Fibroblast of peridontal ligament (primary cell): ENCODE results near the gene PTGER3.

Experiments used
- DNase-seq: peaks from one replicate; pipeline ENCODE4 v3.0.0-alpha.2; 2010; ENCODE audit errors: extremely low read depth

PTGER3 gene

GRCh38 chr1:71049951-71050598, 2.5 kb upstream of the PTGER3 start:
- DNase-seq, result peak; percentile 90

DNA sequence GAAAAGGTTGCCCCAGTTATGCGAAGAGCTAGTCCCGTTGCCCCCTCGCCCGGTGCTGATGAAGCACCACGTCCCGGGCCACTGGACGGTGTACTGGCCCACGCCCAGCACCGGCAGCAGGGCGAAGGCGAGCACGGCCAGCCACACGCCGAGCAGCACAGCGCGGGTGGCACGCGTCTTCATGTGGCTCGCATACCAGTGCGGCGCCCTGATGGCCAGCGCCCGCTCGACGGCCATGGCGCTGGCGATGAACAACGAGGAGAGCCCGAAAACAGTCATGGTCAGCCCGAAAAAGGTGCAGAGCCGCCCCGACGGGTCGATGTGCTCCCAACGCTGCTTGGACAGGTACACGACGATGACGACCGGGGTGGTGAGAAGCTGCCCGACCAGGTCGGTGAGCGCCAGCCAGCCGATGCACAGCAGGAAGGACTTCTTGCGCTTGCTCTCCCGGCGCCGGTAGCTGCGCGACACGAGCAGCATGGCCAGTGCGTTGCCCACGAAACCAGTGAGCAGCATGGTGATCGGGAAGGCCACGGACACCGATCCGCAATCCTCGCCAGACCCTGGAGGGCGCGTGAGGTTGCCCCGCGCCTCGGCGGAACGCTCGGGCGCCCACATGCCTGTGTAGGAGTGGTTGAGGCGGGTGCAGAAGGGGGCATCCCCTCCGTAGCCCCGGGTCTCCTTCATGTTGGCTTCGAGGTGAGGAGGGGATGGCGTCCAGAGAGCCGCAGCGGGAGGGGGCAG, 553 bp downstream of the PTGER3 start:
- no peak for DNase-seq

- DNase-seq, result no peak
Measured at GRCh38 chr1:71045463-71046028, 2.1 kb downstream of the PTGER3 start.

DNA sequence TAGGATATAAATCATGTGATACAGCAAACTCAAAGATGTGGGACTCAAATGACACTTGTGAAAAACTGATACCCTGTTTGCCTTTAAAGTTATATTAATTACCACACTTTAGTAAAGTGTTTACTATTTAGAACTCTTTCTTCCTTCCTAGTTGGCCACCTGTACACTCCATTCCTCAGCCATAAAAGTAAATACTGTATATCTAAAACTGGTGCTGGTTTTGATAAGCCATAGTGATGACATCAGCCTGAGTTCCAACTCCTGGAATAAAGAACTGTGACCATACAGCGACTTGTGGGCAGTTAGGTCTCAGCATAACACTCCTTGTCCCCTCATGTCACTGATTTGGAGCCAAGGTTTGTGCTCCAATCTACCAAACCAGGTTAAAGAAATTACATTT, 2.8 kb downstream of the PTGER3 start:
- DNase-seq, result no peak

DNA sequence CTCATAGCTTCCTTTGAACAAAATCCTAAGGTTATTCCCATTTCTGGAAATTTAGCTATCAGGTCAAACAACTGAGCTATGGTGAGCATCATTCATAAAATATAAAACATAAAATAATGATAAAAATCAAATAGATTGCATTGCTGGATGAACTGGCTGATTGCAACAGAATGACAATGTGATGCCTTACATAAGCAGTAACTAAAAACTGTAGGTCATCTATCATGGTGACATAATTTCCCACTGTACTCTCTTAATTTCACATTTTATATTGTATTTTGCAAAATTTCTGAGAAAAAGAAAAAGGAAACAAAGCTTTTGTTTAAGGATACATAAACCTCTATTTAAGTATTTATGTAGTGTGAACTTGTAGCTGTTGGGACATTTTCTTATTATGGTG, 4.6 kb downstream of the PTGER3 start:
- DNase-seq, result no peak

GRCh38 chr1:71041806-71042205, 5.8 kb downstream of the PTGER3 start:
- DNase-seq, result no peak

GRCh38 chr1:71039661-71040262, 7.9 kb downstream of the PTGER3 start:
- no peak for DNase-seq

- no peak for DNase-seq
Measured at GRCh38 chr1:71038942-71039341, 8.7 kb downstream of the PTGER3 start.

DNA sequence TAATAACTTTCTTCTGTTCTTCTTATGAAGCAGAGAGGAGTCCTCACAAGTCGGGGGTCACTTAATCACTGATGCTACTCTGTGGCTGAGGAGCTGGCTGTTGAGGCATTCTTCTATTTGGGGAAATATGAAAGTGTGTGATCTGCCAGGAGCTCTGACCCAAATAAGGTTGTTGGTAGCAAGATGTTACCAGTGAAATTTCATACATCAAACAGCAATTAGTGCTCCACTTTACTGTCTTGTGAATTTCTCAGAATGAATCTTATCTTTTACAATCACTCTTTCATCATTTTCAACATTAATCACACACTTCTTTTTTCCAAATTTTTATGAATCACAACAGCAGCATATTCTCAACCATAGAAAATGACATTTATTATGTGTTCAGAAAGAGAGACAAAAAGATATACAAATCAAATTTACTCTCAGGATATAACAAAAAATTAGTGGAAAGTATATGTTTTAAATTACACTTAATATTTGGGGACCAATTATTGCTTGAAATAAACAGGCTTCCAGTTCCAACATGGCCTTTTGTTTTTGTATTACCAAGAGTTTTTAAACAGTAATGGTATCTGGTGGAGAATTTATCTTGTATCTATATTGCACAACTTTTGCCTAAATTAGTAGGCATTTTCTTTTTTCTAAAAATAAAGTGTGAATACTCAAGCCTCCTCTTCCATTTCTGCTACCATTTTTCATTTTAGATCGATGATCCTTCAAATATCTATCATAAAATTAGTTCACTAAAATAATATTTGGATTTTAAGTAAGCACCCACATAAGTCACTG, 9.6 kb downstream of the PTGER3 start:
- no peak for DNase-seq

DNA sequence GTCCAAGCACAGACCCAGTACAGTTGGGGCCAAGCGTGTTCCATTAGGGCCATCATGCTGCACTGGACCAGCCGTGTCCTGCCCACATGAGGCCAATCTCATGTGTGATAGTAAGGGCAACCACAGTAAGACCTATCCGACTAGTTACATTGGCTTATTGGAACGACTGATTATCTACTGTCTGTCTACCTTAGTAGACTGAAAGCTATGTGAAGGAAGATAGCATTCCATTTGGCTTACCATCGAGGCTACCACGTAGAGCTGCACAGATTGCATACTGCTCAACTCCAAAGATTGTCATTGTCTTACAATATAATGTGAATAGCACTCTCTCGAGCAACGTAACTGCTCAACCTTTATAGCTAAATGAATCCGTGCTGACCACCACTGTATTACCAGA, 10.6 kb downstream of the PTGER3 start:
- DNase-seq, result no peak

DNA sequence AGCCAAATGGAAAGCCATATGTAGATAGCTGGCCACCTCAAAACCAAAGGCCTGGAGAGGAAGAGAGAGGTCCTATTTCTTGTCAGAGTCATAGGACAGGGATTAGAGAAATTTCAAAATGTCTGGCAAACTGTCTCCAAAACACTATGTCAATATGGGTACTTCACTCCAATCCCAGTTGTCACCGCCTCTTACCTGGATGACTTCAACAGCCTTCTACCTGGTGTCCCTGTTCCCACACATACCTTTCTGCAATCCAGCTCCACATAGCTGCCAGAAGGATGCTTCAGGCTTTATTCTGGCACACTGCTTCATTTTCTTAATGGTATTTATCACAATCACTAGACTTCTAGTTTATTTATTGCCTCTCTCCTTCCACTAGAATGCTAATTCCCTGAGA, 14.5 kb downstream of the PTGER3 start:
- no peak for DNase-seq

GRCh38 chr1:71031426-71031825, 16.2 kb downstream of the PTGER3 start:
- DNase-seq, result peak; percentile 54

DNA sequence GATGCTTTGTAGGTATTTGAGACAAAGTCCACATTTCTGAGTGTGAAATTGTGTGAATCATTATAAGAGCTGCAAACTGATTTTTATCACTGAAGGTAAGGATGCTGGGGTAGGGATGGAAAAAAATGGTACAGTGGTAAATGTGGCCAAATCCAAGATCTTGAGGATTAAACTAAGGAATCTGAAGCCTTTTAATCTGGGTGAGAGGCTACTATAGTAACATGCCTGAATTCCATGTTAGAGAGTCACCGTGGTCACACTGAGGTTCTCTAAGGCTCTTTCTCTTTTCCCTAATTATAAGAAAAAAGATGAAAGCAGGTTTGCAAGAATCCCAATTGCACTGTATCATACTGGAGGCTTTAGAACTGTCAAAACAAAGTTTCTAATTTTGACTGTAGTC, 17.6 kb downstream of the PTGER3 start:
- peak; percentile 31 for DNase-seq

DNA sequence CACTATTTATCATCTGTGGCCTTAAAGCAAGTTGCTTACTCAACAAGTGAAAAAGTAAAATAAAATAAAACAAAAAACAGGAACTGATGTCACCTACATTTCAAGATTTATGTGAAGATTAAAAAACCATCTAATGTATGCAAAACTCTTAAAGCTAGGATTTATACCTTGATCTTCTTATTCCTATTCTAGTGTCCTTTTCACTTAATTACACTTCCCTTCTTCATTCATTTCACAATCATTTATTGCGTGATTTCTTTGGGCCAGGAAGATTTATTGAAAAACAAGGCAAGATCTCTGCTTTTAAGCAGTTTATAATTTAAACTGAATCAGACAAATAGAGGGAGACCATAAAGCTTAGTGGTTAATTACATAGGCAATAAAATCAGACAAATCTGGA, 18.6 kb downstream of the PTGER3 start:
- no peak for DNase-seq

- DNase-seq, result no peak
Measured at GRCh38 chr1:71027991-71028390, 19.6 kb downstream of the PTGER3 start.

GRCh38 chr1:71026093-71026492, 21.5 kb downstream of the PTGER3 start:
- DNase-seq, result no peak

DNA sequence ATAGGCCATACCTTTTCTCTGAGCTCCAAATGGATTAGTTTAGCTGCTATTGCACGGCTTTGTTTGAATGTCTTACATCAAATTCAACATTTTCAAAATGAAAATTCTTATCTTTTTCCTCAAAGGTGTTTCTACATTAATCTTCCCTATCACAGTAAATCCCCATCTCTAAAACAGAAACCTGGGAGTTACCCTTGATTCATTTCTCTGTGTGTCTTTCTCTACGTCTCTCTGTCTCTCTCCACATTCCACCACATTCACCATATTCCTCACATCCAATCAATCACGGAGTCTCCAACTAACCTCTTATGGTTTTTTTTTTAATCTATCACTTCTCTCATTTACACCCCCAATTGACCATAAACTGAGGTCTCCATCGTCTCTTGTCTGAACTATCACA, 24.1 kb downstream of the PTGER3 start:
- no peak for DNase-seq

DNA sequence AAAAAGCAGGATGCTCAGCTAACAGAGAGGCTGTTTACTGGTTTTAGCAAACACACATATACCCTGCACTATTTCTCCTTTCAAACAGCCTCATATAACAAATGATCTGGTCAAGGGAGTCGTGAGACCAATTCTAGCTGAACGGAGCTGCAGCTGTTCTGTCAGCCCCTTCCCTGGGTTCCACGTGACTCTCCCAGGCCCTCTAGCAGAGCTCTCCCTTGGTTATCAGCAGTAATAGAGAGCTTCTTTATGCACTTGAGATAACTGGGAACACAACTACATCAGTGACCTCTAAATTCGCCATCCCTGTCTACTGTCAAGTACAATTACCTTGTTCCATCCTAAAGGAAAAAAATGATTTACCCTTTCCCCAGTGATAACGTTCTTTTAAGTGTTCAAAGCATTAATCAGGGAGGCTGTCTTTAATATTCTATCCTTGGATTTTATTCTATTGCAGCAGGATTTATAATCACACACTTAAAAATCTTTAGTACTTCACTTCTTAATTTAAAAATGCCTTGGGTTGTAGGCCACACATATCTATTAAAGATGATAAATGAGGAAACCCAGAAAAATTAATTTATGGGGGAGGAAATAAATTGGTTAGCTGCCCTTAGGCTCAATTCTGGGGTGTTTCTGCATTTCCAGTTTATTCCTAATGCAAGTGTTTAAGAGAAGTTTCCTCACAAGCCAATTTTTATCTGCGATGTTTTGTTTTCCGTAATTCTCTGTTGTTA, 28.2 kb downstream of the PTGER3 start:
- DNase-seq, result no peak

- DNase-seq, result no peak
Measured at GRCh38 chr1:71018791-71019190, 28.8 kb downstream of the PTGER3 start.

DNA sequence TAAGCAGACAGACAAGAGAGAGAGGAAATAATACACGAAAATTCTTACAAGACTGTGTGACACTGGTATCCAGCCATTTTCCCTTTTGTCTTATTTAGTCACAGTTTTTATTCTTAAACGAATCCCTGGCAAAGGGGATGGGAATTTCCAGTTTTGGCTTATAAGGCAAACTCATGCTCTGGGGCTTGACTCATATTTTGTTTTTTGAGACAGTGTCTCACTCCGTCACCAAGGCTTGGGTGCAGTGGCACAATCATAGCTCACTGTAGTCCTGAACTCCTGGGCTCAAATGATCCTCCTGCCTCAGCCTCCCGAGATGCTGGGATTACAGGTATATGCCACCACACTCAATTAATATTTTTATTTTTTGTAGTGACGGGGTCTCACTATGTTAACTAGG, 31.9 kb downstream of the PTGER3 start:
- peak; percentile 32 for DNase-seq

DNA sequence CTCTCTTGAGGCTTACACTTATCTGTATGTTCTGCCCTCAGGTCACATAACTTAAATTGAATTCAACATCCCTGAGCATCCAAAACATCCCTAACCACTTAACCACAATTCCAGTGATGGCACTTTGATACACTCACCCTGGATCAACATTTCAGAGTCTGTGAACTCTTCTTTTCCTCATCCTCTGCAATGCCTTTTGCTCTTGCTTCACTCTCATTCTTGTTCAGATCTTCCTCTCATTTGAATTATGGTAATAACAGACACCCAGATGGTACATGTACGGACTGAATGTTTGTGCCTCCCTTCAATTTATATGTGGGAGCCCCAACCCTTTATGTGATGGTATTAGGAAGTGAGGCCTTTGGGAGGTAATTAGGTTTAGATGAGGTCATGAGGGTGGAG, 33.4 kb downstream of the PTGER3 start:
- DNase-seq, result peak; percentile 21
